ENCODE results near the gene ACOT8. TPM values are rescaled to one million over a fixed set of nuclear protein-coding genes. Genes with fewer than 3 reads are reported as not detected.
"Not testable (repeated sequence)": the region's sequence is repeated elsewhere in the genome, so short reads cannot be mapped to it uniquely, and the experiment has no call there.

ACOT8 gene
- total and polyA plus RNA-seq, 7 donors: 20.2 to 32.9 (median 29.3) TPM

- no peak for DNase-seq
- H3K4me3 ChIP-seq: no peak overlapping the region
- H3K27ac ChIP-seq: no peak overlapping the region
- no peaks in the 10 kb centered on the region for H3K4me1 ChIP-seq
- 77 to 81% (median 78%) methylated on average over 4 of the region's 4 CpGs for WGBS, 3 donors
- no peak for ATAC-seq
- intact Hi-C loops (cut with DNase I): no loop called here
- H3K36me3 ChIP-seq (ENCODE audit: insufficient read depth in 1 of 2, low read depth in 1 of 2): peaks cover 0 to 28% of the 10 kb centered on the region in 2 donors
- H3K9me3 ChIP-seq: no peaks in the 10 kb centered on the region
- no peaks in the 10 kb centered on the region for H3K27me3 ChIP-seq (ENCODE audit: insufficient read depth in 3 of 3, low read length in 2 of 3)
- no peak for TF ChIP-seq CTCF (IDR thresholded peaks at IDR 0.05)
Observed at GRCh38 chr20:45874576-45874975, 17.4 kb upstream of the ACOT8 start.

GRCh38 chr20:45874104-45874481 is 16.9 kb upstream of the ACOT8 start:
- H3K27ac ChIP-seq; H3K4me3 ChIP-seq; ATAC-seq; H3K9me3 ChIP-seq; DNase-seq; H3K27me3 ChIP-seq (ENCODE audit: insufficient read depth in 3 of 3, low read length in 2 of 3); intact Hi-C loops (cut with DNase I); H3K4me1 ChIP-seq: not testable (repeated sequence)
- WGBS, 3 donors: 89 to 95% (median 91%) methylated on average over 10 of the region's 10 CpGs
- peaks cover 0 to 25% of the 10 kb centered on the region in 2 donors for H3K36me3 ChIP-seq (ENCODE audit: insufficient read depth in 1 of 2, low read depth in 1 of 2)

GRCh38 chr20:45873409-45874103 is 16.4 kb upstream of the ACOT8 start:
- Histone ChIP-seq H3K4me1 (no peaks in the 10 kb centered on the region), H3K36me3 (ENCODE audit: insufficient read depth in 1 of 2, low read depth in 1 of 2) (peaks cover 0 to 20% of the 10 kb centered on the region in 2 donors), H3K27ac (no peak overlapping the region), H3K27me3 (ENCODE audit: insufficient read depth in 3 of 3, low read length in 2 of 3) (no peaks in the 10 kb centered on the region), H3K4me3 (no peak overlapping the region), H3K9me3 (no peaks in the 10 kb centered on the region)
- intact Hi-C loops (cut with DNase I): no loop called here
- DNase-seq: no peak
- no peak for TF ChIP-seq CTCF (IDR thresholded peaks at IDR 0.05)
- 77 to 90% (median 81%) methylated on average over 1 of the region's 1 CpG for WGBS, 3 donors
- ATAC-seq: no peak

GRCh38 chr20:45872626-45873025 is 15.4 kb upstream of the ACOT8 start:
- H3K27ac ChIP-seq: no peak overlapping the region
- H3K4me3 ChIP-seq: no peak overlapping the region
- no peaks in the 10 kb centered on the region for H3K27me3 ChIP-seq (ENCODE audit: insufficient read depth in 3 of 3, low read length in 2 of 3)
- 89 to 92% (median 90%) methylated on average over 4 of the region's 4 CpGs for WGBS, 3 donors
- ATAC-seq (no peak), DNase-seq (no peak)
- no peaks in the 10 kb centered on the region for H3K4me1 ChIP-seq
- no peak for TF ChIP-seq CTCF (IDR thresholded peaks at IDR 0.05)
- intact Hi-C loops (cut with DNase I): no loop called here
- no peaks in the 10 kb centered on the region for H3K9me3 ChIP-seq
- H3K36me3 ChIP-seq (ENCODE audit: insufficient read depth in 1 of 2, low read depth in 1 of 2): peaks cover 0 to 11% of the 10 kb centered on the region in 2 donors

GRCh38 chr20:45867819-45868176 is 10.6 kb upstream of the ACOT8 start:
- DNase-seq (no peak), ATAC-seq (no peak)
- no peak for TF ChIP-seq CTCF (IDR thresholded peaks at IDR 0.05)
- Histone ChIP-seq H3K9me3 (no peaks in the 10 kb centered on the region), H3K4me1 (no peaks in the 10 kb centered on the region), H3K27ac (no peak overlapping the region), H3K27me3 (ENCODE audit: insufficient read depth in 3 of 3, low read length in 2 of 3) (no peaks in the 10 kb centered on the region), H3K36me3 (ENCODE audit: insufficient read depth in 1 of 2, low read depth in 1 of 2) (no peaks in the 10 kb centered on the region), H3K4me3 (no peak overlapping the region)
- intact Hi-C loops (cut with DNase I): no loop called here
